Endothelial cell (in vitro differentiated cells): ENCODE measurements around the gene SEMA6A. TPM values are rescaled to one million over a fixed set of nuclear protein-coding genes. Genes with fewer than 3 reads are reported as not detected.

Source experiments
- DNase-seq: peaks from one replicate; pipeline ENCODE4 v3.0.0; 2021; ENCODE audit warnings: low spot score
- H3K27ac Mint-ChIP-seq: one replicate; pipeline ENCODE4 v1.8.0; 2021; ENCODE audit warnings: mixed read lengths, inconsistent platforms; ENCODE audit not compliant: unreplicated experiment
- H3K27me3 Mint-ChIP-seq: one replicate; pipeline ENCODE4 v1.8.0; 2021; ENCODE audit warnings: mild to moderate bottlenecking, moderate library complexity, mixed read lengths, inconsistent platforms; ENCODE audit not compliant: unreplicated experiment
- H3K36me3 Mint-ChIP-seq: one replicate; pipeline ENCODE4 v1.8.0; 2021; ENCODE audit warnings: mild to moderate bottlenecking, low read depth, mixed read lengths, inconsistent platforms; ENCODE audit not compliant: unreplicated experiment
- H3K4me1 Mint-ChIP-seq: one replicate; pipeline ENCODE4 v1.8.0; 2021; ENCODE audit warnings: mild to moderate bottlenecking, mixed read lengths, inconsistent platforms; ENCODE audit not compliant: unreplicated experiment
- H3K4me3 Mint-ChIP-seq: one replicate; pipeline ENCODE4 v1.8.0; 2021; ENCODE audit warnings: mild to moderate bottlenecking, mixed read lengths, inconsistent platforms; ENCODE audit not compliant: unreplicated experiment
- H3K9me3 Mint-ChIP-seq: one replicate; pipeline ENCODE4 v1.8.0; 2021; ENCODE audit warnings: mixed read lengths, inconsistent platforms; ENCODE audit not compliant: unreplicated experiment
- total RNA-seq: library from RNA; stranded (reverse); fragmentation: NEBNext Ultra II Directional; extraction: Animal tissue kit (Norgen Biotek cat#: 25700); gene quantifications from one replicate; pipeline ENCODE4 v1.2.1, GENCODE V29; 2021; ENCODE audit not compliant: unreplicated experiment
- TF ChIP-seq, protein P1 (sequence below): fragments of 200-600 bp; sonication (generic); IDR thresholded peaks from one replicate; pipeline ENCODE4 v1.5.0; 2021; ENCODE audit warnings: antibody characterized with exemption; ENCODE audit not compliant: unreplicated experiment

SEMA6A gene
- total RNA-seq, 1 donor from 2014 or later: 180 TPM

GRCh38 chr5:116518423-116518822 is 56.2 kb downstream of the SEMA6A start:
- TF ChIP-seq, protein P1, sequence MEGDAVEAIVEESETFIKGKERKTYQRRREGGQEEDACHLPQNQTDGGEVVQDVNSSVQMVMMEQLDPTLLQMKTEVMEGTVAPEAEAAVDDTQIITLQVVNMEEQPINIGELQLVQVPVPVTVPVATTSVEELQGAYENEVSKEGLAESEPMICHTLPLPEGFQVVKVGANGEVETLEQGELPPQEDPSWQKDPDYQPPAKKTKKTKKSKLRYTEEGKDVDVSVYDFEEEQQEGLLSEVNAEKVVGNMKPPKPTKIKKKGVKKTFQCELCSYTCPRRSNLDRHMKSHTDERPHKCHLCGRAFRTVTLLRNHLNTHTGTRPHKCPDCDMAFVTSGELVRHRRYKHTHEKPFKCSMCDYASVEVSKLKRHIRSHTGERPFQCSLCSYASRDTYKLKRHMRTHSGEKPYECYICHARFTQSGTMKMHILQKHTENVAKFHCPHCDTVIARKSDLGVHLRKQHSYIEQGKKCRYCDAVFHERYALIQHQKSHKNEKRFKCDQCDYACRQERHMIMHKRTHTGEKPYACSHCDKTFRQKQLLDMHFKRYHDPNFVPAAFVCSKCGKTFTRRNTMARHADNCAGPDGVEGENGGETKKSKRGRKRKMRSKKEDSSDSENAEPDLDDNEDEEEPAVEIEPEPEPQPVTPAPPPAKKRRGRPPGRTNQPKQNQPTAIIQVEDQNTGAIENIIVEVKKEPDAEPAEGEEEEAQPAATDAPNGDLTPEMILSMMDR: no peak
- Mint-ChIP-seq H3K27me3 (no peaks in the 10 kb centered on the region), H3K4me3 (no peak overlapping the region), H3K9me3 (no peaks in the 10 kb centered on the region), H3K4me1 (peaks cover 74% of the 10 kb centered on the region), H3K36me3 (peaks cover 8% of the 10 kb centered on the region), H3K27ac (peak overlapping the region; percentile 84)
- DNase-seq: no peak

DNA sequence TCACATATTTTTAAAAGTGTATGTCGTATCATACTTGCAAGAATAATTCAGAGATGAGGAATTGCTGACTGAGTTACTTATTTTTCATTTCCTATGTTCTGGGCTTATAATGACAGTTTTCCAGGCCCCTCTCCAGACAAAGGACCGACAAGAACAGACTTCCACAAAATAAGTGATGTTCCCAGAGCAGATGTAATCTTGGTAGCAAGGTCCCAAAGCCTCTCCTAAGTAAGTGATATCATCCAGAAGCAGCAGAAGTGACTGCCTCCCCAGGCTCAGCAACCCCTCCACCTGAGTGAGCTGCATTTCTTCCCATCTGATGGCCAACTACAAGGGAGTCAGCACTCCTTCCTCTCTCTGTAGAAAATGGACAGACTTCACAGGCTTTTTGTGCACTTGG is 57.1 kb downstream of the SEMA6A start:
- H3K4me3 Mint-ChIP-seq: no peak overlapping the region
- H3K27me3 Mint-ChIP-seq: no peaks in the 10 kb centered on the region
- H3K27ac Mint-ChIP-seq: peak overlapping the region; percentile 84
- no peaks in the 10 kb centered on the region for H3K9me3 Mint-ChIP-seq
- TF ChIP-seq, protein P1: no peak
- H3K36me3 Mint-ChIP-seq: peaks cover 8% of the 10 kb centered on the region
- H3K4me1 Mint-ChIP-seq: peaks cover 67% of the 10 kb centered on the region
- no peak for DNase-seq

GRCh38 chr5:116516021-116516420 is 58.6 kb downstream of the SEMA6A start:
- Mint-ChIP-seq H3K27me3 (no peaks in the 10 kb centered on the region), H3K4me3 (no peak overlapping the region), H3K36me3 (peaks cover 3% of the 10 kb centered on the region), H3K4me1 (peaks cover 60% of the 10 kb centered on the region), H3K27ac (peak overlapping the region; percentile 28), H3K9me3 (no peaks in the 10 kb centered on the region)
- TF ChIP-seq, protein P1: no peak
- no peak for DNase-seq

DNA sequence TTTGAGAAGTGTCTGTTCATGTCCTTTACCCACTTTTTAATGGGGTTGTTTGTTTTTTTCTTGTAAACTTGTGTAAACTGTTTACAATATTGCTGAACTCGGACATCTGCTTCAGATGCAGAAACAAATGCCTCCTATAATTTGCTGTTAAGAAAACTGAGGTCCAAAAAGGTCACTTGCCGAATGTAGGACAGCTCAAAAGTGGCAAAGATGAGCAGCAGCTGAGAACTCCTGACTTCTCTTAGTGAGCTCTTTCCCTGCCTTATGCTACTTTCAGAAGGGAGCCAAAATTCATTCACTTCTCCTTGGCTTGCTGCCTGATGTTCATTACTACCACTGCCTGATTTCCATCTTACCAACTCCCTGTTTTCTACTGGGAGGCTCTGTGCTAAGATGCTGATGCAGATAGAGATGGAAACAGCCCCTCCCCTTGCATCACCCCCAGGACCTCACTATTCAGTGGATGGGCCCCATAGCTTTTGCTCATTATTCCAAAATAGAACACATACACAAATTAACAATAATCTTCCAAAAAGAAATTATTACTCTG is 60.1 kb downstream of the SEMA6A start:
- no peaks in the 10 kb centered on the region for H3K9me3 Mint-ChIP-seq
- H3K27ac Mint-ChIP-seq: no peak overlapping the region
- no peak overlapping the region for H3K4me3 Mint-ChIP-seq
- peaks cover 4% of the 10 kb centered on the region for H3K36me3 Mint-ChIP-seq
- TF ChIP-seq, protein P1: no peak
- H3K4me1 Mint-ChIP-seq: peaks cover 53% of the 10 kb centered on the region
- DNase-seq: no peak
- H3K27me3 Mint-ChIP-seq: no peaks in the 10 kb centered on the region

GRCh38 chr5:116510517-116510916 is 64.1 kb downstream of the SEMA6A start:
- TF ChIP-seq, protein P1: no peak
- Mint-ChIP-seq H3K4me1 (peaks cover 38% of the 10 kb centered on the region), H3K4me3 (no peak overlapping the region), H3K9me3 (no peaks in the 10 kb centered on the region), H3K36me3 (peaks cover 7% of the 10 kb centered on the region), H3K27ac (no peak overlapping the region), H3K27me3 (no peaks in the 10 kb centered on the region)
- no peak for DNase-seq
